Activated T-cell treated with anti-CD3 and anti-CD28 coated beads, Interleukin-2, amount 50 U/mL, for 1 hour (primary cell): ENCODE measurements around the gene SDR39U1.

Source experiments
- DNase-seq: peaks from one replicate; pipeline ENCODE4 v3.0.0-alpha.2; 2020

Gene SDR39U1

DNA sequence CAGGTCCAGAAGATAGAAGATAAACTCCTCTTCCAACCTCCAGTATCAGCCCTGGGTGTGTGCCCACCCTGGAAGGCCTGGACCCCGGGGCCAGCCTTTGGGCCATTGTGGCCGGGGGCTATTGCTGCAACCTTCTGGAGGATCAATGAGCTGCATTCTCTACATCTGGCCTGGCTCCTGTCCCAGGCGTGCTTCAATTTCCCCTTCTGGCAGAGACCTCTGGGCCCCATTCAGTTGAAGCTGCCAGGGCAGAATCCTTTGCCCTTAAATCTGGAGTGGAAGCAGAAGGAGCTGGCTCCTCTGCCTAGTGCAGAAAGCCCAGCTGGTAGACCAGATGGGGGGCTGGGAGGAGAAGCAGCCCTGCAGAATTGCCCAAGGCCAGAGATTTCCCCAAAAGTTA lies 33.8 kb downstream of the SDR39U1 start:
- no peak for DNase-seq

DNA sequence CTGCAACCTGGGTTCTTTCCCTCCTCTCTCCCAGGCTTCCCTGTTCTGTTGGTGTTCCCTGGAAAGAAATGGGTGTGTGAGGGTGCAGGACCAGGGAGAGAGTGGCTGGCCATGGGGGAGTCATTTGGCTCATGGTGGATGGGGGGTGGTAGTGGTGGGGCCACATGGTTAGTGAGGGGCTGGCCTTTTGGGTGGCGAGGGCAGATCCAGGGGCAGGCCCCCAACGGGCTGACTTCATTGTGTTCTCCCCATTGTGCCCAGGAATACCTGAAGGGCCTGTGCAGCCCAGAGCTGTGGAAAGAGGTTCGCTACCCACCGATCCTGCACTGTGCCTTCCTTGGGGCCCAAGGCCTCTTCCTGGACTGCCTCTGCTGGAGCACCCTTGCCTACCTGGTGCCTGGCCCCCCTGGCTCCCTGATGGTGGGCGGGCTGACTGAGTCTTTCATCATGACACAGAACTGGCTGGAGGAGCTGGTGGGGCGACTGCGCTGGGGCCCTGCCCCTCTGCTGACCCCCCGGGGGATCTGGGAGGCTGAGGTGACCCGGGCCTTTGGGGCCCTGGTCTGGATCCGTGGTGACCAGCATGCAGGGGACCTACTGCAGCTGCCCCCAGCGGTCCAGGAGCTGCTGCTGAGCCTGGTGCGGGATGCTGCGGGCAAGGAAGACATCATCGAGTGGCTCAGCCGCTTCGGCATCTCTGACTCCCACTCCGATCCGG lies 34.8 kb downstream of the SDR39U1 start:
- no peak for DNase-seq

DNA sequence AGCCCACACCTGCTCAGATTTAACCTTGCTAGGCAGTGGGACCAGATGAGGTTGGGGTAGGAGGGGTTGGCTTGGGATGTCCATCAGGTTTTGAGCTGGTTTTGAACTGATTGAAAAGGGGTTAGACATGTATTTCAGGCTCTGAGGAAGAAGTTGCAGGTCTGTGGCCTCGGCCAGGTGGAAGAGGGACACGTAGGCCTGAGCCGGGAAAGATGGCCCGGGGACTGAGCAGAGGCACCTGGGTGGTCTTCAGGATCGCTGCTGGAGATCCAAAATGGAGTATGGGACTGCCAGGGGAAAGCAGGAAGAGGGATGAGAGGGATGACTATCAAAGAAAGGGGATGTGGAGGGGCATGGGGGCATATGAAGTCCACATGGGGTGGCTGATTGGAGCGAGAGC lies 36.2 kb downstream of the SDR39U1 start:
- no peak for DNase-seq

DNA sequence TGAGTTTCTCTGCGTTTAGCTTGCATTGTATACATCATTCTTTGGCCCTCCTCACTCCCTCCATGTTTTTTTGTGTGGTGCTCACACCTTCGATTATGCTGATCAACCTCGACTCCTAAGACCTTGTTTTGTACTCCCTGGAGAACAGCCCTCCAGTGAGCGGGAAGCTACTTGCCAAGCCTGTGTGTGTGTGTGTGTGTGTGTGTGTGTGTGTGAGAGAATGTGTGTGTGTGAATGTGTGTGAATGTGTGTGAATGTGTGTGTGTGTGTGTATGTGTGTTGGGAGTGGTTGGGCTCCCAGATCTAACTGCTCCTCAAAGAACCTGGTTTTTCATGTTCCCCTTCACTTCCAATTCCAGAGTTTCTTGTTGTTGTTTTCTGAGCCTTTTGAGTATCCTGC lies 37.8 kb downstream of the SDR39U1 start:
- no peak for DNase-seq

DNA sequence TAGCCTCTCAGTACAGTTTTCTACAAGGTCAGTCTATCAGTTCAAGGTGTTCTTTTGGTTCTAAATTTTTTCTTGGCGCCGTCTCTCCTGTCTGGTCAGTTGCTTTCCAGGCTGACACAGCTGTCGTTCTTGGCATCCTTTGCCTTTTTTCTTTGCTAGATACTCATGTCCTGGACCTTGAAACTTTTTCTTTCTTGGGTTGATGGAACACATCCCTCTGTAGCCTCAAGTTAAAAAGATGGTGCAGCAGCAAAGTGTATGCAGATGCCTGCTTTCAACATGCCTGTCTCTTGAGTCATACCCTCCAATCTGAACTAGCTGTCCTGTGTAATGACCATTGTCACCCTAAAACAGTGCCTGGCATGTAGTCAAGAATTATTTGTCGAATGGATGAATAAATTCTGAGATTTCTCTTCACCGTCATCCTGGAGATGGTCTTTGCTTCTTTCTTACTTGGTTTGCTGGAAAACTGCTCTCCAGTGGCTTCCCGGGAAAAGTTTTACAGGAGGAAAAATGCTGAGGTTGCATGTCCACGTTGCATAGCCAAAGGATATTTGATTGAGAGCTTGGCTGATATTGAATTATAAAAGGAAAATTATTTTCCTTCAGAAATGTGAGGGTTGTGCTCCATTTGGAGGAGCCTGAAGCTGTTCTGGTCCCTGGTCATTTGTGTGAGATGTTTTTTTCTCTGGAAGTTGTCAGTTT lies 39.1 kb downstream of the SDR39U1 start:
- DNase-seq: no peak

DNA sequence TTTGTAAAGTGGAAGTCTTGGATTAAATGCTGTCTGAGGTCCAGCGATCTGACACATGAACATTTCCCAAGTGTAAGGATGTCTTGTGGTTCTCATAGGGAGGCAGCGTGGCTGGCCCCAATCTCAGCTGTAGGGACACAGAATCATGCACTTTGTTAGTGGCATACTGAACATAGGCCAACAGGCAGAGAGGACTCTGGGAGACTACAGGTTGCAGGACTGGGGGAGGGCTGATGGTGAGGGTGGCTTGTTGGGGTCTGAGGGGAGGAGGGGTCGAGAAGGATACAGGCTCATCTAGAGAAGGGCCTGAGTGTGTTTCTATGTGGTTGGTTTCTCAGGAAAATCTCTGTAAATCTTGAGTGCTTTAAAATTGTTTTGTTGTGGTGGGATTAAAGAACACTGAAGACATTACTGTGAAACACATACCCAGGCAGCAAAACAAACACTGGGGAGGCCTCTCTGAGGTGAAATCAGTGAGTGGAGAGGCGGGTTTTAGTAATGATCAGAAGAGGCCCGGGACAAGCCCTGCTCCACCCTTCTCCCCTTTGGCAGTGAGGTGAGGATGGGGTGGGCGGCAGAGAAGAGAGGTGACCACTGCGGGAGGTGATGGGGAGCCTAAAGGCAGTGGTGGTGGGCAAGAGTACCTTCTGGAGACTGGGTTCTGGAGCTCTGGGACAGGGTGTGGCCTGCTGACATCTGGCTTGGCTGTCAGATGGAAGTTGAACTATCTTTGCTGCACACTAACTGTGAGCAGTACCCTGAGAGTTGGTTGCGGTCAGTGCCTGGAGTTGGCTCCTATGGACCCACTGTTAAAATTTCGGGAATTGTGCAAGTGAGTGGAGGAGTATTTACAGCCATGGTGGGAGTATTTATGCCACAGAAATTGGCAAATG lies 40.5 kb downstream of the SDR39U1 start:
- no peak for DNase-seq

DNA sequence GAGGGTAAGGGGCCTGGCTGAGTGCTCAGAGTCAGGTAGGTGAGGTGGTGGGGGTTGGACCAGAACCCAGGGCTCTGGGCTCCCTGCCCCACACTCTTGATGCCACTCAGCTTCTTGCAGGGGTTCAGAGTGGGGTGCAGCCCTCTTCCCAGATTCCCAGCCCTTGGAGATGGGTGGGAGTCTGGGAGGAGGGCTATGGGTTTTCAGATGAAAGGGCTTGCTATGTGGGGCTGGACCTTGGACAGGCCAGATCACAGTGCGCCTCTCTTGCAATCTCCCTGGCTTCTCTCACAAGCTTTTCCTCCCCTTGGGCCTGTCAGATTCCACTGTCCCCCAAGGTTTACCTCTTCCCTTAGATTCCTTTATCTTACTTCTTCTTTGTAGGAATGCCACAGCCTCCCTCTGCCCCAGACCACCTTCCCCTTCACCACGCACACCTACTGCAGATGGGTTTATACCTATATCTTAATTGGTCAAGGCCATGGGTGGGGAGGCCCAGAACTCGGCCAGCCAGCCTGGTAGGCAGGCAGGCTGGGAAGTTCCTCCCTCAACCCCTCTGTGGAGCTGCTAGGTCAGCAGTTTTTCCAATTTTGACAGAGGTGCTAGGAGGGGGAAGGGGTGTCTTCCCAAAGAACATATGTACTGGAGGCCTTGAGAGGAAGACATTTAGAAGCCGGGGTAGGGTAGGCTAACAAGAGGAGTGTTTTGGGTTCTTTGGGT lies 42.4 kb downstream of the SDR39U1 start:
- DNase-seq: no peak

DNA sequence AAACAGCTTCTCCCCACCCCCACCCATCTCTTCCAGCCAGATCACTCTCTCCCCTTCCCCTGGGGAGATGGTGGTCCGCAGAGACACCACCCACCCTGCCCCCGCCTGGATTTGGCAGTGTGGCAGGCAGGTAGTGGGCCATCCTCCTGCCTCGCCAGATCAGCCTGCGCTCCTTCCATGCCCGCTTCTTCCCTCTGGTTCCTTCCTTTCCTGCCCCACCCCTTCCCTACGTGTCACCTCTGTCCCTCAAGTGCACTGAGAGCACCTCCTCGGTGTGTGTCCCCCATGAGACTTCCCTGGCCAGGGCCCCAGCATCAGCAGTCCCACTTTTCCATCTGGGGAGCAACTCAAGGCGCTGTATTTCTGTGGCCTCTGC lies 43.1 kb downstream of the SDR39U1 start:
- DNase-seq: no peak

DNA sequence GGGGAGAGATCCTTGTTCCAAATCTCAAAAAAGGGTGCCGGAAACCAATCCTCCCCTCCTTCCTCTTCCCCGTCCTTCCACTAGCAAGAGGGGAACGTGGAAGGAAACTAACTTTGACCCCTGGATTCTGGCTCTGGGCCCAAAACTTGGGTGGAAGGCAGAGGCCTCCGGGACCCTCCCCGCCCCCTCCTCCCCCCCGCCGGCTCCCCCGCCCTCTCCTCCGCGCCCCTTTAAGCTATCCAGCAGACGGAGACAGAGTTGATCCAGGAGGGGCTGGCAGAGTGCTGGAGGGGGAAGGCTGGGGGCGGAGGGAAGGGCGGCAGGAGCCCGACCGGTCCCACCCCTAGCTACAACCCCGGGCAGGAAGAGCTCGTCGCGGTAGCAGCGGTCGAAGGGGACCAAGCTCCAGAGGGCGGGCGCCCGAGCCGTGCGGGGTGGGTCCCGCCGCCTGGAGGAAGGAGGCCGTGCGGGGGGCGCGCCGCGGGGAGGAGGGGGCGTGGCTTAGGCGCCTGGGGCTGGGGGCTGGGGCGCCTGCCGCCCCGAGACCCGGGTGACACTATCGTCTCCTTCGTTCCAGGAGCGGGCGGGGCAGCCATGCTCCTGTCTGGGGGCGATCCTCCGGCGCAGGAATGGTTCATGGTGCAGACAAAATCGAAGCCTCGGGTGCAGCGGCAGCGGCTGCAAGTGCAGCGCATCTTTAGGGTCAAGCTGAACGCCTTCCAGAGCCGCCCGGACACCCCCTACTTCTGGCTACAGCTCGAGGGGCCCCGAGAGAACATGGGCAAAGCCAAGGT lies 43.7 kb downstream of the SDR39U1 start, which contains the start of gene NYNRIN:
Gene NYNRIN, plus strand, starts transcription at position 351 of the 794 bp plus-strand sequence. Its CDS starts 244 bp downstream, at position 595.
- peak; percentile 40 for DNase-seq

DNA sequence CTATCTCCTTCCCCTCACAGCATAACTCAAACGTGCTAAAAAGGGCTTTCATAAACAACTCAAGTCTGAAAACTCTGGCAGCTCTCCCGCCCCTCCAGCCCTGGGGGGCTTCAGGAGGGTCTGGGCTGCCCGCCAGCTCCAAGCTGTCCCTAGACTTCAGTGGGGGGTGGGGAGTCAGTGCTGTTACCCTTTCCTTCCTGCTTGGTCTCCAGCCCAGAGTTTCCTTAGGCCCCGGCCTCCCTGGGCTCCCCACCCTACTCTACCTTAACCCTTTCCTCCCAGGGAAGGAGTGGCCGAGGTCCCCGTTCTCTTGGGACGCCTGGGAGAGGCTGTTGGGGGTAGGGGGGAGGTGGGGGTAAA lies 44.3 kb downstream of the SDR39U1 start:
- DNase-seq: no peak

DNA sequence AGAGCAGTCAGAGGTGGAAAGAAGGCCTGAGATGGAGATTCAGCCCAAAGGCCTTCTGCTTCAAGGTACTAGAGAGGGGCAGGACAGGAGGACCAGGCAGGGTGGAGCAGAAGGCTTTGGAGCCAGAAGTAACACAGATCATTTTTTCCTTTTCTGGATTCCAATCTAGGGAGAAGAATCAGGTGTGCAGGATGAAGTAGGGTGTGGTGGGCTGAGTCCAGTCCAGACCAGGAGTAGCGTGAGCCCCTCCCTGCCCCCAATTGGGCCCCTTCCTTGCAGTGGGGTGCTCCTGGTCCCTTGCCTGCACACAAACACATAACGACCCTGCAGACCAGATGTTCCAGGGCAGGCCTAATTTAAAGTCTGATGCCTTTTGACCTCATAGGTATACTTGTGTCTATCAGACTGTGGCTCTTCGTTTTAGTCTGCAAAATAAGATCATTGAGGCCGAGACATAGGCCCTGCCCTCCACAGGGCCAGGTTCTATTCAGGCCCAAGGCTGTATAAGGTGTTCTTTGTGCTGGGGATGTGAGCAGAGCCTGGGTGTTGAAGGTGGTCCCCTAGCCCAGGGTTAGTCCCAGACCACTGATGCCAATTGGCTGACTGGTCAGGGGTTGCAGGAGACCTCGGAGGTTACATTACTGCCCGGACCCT lies 44.8 kb downstream of the SDR39U1 start:
- DNase-seq: no peak

DNA sequence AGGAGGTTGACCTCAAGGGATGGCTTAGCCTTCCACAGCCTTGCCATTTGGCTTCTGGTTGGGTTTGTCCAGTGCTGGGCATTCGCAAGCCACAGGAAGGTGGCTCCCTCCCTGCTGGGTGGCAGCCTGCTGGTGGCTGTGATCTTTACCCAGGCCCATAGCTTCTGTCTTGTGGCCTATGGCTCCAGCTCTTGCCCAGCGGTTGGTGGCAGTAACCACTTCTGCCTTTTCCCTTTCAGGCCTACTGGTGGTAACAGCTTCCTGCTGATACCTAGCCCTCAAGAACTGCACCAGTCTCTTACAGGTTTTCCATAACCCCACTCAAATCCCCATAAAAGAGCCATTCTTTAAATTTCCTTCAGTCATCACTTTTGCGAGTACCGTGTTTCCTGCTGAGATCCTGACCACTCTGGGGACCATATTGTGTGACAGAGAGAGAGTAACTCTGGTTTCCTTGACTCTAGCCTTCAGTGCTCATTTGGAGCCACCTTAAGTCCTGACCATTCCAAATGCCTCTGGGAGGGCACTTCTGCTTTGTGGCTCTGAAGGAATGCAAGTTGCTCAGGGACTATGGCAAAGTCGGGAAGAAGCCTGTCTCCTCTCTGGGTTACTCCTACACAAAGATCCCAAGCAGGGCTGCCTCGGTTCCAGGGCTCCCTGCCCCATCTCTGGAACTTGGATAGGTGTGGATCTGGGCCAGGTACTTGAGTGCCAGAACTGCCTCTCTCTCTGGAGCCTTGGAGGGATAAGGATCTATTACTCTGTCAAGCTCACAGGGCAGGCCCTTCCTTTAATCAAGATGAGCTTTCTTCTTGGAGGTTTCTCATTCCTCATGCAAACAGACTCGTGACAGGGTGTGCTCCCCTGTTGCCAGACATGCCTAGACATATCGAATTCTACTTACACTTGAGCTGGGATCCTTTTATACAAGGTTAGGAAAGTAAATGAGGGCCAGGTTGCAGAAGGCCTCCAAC lies 46.7 kb downstream of the SDR39U1 start:
- no peak for DNase-seq

DNA sequence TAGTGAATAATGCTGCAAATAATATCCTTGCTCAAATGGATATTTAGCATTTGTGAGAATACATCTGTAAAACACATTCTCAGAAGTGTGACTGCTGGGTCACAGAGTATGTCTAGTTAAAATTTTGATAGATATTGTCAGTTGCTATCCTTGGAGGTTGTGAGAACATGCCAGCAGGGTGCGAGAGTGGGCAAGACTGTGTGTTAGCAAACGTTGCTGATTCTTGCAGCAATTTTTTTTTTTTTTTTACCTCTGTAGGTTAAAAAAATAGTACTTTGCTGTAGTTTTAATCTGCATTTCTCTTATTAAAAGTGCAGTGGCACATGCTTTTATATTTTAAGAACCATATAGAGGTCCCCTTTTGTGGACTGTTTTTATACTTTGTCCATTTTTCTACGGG lies 48.3 kb downstream of the SDR39U1 start:
- no peak for DNase-seq

DNA sequence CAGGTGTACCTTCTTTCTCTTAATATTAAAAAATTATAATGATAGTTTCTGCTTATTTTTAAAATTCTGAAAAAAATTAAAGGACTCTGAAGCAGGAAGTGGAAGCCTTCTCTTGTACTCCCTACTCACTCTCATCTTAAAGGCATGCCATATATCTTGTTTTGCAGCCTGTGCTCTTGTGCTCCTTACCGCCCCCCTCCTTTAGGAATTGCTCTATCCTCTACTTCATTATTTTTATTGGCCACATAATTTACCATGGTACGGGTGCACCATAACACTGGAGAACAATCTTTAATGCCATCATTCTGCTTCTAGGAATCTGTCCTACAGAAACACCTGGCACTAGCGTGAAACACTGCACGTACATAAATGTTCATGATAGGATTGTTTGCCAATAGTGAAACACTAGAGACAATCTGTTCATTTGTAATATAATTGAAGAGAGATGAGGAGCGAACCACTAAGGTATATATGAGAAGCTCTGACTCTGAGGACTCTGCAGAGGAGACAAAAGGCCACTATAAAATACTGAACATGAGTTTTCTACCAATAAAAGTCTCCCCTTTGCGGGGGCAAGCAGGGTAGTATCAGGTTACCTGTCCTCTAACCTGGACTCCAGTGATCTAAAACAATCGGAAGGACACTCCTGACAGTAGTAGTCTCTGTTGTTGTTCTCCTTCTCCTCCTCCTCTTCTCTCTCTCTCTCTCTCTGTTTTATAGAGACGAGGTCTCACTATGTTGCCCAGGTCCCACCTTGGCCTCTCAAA lies 50.1 kb downstream of the SDR39U1 start:
- DNase-seq: no peak

DNA sequence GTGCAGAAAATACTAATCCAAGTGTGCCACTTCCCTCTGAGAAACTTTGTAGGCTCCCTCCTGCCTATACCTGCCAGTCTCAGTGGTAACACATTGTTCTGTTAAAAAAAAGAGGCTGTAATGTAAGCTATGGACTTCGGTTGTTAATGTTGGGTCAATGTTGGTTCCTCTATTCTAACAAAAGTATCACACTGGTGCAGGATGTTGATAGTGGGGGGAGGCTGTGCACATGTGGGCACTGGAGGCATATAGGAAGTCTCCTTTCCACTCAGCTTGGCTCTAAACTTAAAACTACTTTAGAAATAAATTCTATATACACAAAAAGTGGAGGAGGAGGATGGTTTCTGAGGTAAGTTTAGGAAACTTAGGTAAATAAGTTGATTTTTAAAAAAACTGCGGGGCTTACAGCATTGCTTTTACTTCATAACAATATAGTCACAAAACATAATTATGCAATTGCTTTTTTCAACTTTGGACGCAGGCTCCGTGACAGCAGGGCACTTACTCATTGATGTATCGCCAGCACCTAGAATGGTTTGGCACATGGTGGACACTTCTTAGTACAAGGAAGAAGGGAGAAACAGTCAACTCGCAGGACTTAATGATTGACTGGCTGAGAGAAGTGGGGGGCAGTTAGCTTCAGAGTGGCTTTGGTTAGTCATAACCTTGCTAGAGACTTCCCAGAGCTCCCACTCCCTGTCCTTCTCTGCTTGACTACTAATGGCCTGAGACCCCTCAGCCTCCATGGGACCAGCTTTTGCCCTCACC lies 51.7 kb downstream of the SDR39U1 start:
- no peak for DNase-seq
